HG02852 (cell line): ENCODE results near the gene IL32.
"Not testable (repeated sequence)": the region's sequence is repeated elsewhere in the genome, so short reads cannot be mapped to it uniquely, and the experiment has no call there.

Source experiments
- ATAC-seq: cut with Tn5 transposase; IDR thresholded peaks from one replicate; pipeline ENCODE4 v1.9.1; 2021; ENCODE audit warnings: mild to moderate bottlenecking, moderate library complexity; ENCODE audit not compliant: unreplicated experiment

IL32 gene

DNA sequence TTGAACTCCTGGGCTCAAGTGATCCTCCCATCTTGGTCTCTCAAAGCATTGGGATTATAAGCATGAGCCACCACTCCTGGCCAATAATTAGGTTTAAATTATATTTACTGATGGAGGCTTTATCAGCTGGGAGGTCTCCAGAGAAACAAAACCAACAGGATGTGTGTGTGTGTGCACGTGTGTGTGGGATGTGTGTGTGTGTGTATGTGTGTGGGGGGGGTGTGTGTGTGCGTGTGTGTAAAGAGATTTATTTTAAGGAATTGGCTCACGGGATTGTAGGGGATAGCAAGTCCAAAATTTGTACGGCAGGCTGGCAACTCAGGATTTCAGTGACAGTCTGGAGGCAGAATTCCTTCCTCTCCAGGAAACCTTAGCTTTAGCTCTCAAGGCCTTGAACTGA, 14.4 kb upstream of the IL32 start:
- no peak for ATAC-seq

- no peak for ATAC-seq
Observed at GRCh38 chr16:3051494-3051893, 13.9 kb upstream of the IL32 start.

DNA sequence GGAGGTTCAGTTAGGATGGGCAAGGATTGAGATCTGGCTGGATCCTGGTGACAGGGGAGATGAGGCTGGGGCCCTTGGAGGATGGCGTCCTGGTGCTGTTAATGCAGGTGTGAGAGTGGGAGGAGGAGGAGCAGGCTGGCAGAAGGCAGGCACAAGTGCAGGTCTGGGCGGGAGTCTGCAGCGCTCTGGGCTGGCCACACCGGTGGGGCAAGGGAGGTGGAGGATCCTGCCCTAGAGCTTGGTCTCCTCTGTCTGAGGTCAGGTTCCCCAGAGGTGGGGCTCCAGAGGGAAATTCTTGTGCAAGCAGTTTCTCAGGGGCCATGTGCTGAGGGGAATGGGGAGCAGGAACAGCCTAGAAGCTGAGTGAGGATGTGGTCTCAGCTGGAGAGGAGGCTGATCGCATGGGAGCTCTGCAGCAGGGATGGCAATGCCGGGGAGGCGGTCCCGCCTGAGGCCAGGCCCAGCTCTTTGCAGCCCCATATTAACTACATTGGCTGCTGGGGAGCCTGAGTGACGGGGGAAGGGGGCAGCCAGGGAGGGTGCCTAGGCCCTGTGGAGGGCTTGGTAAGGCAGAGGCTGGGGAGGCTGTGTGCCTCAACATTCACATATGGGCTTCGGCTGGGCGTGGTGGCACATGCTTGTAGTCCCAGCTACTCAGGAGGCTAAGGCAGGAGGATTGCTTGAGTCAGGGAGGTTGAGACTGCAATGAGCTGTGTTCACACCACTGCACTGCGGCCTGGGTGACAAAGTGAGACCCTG, 12.7 kb upstream of the IL32 start:
- not testable (repeated sequence) for ATAC-seq

DNA sequence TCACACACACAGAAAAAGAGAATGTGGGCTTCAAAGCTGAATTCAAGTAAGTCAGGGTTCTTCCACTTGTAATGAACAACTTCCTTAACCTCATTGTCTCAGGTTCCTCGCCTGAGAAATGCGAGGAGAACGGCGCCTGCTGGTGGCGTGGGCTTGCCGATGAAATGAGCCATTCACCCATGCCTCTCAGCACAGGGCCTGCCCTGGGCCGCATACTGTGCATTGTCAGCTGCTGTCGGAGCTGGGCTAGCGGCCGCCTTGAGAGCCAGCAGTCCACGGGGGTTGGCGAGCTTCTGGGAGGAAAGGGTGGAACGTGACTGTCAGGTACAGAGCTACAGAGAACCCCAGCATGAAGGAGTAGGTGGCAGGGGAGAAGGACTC, 12.1 kb upstream of the IL32 start:
- ATAC-seq: not testable (repeated sequence)

- no peak for ATAC-seq
Observed at GRCh38 chr16:3054965-3055733, 10.3 kb upstream of the IL32 start.

- ATAC-seq: not testable (repeated sequence)
Observed at GRCh38 chr16:3055734-3056115, 9.7 kb upstream of the IL32 start.

DNA sequence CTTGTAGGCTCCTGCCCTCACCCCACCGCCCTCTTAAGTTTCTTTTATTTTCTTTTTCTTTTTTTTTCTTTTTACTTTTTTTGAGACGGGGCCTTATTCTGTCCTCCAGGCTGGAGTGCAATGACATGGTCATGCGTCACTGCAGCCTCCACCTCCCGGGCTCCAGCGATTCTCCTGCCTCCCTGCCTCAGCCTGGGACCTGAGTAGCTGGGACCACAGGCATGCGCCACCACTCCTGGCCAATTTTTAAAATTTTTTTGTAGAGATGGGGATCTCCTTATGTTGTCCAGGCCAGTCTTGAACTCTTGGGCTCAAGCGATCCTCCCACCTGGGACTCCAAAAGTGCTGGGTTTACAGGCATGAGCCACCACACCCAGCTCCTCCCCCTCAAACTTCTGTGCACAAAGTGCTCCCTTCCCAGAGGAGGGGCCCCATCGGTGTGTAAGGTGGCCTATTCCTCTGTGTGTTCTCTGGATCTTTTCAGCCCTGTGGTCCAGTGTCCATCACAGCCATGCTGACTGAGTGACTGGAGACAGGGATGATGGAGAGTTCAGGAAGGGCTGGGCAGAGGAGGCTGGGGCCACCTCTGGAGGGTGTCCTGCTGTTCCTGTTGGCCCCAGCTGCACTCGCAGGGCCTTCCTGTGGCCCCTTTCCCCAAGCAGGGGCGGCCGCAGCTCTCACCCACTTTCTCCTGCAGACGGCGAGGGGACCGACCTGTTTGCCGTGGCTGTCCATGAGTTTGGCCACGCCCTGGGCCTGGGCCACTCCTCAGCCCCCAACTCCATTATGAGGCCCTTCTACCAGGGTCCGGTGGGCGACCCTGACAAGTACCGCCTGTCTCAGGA, 8.9 kb upstream of the IL32 start:
- no peak for ATAC-seq

DNA sequence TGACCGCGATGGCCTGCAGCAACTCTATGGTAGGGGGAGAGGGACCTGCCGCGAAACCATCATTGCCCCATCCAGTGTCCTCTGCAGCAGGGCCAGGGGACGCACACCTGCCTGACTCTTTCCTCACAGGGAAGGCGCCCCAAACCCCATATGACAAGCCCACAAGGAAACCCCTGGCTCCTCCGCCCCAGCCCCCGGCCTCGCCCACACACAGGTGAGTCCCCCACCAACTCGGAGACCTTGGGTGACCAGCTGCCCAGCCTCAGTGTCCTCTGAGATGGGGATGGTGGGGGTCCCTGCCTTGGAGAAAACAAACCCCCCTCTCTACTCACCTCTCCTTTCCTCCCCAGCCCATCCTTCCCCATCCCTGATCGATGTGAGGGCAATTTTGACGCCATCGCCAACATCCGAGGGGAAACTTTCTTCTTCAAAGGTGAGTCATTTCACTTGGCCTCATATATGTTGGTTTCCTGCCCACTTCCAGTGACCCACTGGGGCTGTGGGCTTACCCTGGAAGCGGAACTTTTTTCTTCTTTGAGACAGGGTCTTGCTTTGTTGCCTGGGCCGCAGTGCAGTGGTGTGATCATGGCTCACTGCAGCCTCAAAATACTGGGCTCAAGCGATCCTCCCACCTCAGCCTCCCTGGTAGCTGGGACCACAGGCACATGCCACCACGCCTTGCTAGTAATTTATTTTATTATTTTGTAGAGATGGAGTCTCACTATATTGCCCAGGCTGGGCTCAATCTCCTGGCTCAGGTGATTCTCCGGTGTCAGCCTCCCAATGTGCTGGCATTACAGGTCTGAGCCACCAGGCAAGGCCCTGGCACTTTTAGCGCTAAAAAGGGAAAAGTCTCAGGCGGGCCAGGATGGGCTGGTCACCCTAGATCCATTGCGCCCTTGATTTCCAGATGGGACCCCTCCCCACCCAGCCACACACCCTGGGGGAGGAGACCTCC, 8.0 kb upstream of the IL32 start:
- ATAC-seq: no peak

GRCh38 chr16:3058139-3059030, 7.1 kb upstream of the IL32 start:
- peak; percentile 40 for ATAC-seq

DNA sequence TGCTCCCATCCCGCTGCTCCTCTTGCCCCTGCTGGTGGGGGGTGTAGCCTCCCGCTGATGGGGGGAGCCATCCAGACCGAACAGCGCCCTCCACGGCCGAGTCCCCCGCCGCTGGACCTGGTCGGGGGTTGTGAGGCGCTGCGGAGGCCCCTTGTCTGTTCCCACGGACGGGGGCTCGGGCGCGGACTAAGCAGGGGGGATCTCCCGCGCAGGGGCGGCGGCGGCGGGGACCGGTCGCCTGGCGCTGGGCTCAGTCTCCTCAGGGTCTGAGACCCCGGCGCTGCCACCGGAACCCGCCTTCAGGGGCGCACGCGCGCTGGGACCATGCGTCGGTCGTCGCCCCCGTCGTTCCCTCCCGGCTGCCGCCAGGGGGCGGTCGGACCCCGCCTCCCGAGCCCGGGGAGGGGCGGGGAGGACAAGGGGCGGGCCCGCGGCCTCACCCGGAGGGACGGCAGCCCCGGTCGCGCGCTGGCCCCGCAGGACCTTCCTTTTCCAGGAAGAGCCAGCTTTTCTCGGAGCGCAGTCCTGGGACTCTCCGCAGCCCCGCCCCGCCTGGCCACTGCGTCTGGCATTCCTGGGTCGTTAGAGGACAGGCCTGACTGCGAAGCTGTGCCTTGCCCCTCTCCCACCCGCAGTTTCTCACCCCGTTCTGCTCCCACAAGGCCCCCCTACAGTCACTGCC, 6.3 kb upstream of the IL32 start:
- ATAC-seq: peak; percentile 72

- no peak for ATAC-seq
Observed at GRCh38 chr16:3059723-3060242, 5.7 kb upstream of the IL32 start.

- ATAC-seq: no peak
Observed at GRCh38 chr16:3060339-3061127, 4.9 kb upstream of the IL32 start.

DNA sequence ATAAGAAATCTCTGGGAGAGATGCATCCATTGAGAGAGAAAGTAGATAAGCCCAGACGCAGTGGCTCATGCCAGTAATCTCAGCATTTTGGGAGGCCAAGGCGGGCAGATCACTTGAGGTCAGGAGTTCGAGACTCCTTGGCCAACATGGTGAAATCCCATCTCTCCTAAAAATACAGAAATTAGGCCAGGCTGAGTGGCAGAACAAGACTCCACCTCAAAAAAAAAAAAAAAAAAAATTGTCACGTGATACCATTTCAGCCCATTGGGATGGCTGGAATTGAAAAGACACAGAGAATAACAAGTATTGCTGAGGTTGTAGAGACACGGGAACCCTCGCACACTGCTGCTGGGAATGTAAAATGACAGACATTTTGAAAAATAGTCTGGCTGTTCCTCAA, 2.9 kb upstream of the IL32 start:
- ATAC-seq: no peak

GRCh38 chr16:3063625-3064386, 1.6 kb upstream of the IL32 start:
- no peak for ATAC-seq

DNA sequence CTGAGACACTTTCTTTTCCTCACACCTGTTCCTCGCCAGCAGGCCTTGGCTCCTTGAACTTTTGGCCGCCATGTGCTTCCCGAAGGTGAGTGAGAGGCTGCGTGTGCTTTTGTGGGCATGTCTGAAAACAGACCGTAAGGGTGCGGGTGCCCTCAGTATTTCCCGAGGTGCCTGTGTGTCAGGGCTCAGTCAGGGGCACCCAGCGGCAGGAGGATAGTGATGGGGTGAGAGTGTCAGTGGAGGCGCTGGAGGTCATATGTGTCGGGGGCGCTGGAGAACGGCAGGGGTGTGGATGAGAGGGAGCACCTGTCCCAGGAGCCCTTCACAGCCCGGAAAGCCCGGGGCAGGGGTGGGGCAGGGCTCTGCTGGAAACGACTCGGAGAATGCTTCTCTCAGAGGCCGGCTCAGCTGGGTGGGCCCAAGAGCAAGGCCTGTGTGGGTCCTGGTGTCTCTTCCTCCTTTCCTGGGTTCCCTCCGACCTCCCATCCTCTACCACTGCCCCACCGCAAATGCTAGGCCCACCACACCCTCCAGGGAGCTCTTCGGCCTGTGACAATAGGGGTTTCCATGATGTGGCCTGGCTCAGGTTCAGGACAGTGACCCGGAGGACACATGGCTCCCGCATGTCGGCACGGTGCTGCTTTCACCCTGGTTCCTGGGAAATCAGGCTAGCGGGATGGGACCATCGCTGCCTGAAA, 451 bp downstream of the IL32 start:
- ATAC-seq: no peak

DNA sequence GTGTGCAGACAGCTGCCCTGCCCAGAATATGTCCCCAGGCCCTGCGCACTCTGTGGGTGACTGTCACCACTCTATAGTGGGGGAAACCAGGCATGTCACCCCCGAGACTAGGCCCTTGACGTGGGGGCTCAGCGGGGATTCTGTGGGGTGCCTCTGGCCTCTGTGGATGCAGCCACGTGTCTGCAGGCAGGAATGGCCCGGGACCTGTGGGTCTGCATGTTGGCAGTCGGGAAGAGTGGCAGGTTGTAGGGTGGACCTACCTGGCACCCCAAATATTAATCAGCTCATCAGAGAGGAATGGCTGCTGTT, 954 bp downstream of the IL32 start:
- no peak for ATAC-seq

DNA sequence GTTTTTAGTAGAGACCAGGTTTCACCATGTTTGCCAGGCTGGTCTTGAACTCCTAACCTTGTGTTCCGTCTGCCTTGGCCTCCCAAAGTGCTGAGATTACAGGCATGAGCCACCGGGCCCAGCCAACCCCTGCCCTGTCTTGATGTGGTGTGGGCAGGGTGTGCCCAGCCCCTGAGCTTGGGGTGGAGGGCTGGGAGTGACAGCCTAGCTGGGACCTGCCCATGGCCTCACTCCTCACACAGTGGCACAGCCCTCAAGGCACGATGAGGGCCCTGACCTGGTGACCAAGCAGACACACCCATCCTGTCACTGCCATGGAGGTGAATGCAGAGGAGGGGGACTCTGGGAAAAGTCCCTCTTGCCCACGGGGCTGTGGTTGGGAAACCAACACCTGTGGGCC, 3.0 kb downstream of the IL32 start:
- ATAC-seq: no peak
